ENCODE results near the gene CCNJL.

The CCNJL gene

DNA sequence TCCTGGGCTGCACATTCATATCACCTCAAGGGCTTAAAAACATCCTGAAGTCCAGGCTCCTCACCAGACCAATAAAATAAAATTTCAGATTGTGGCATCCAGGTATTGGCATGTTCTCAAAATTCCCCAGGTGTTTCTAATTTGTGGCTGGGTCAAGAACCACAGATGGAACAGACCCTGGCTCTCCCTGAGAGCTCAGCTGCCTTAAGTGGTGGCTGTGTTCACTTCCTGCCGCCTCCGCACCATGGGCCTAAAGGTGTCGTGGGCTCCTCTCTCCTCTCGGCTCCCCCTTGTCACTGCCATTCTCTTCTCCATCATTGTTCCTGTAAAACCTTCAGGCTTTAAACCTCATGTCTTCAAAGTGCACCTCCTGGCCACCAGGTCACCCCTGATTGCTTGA, 17.8 kb upstream of the CCNJL start:
- DNase-seq: no peak

DNA sequence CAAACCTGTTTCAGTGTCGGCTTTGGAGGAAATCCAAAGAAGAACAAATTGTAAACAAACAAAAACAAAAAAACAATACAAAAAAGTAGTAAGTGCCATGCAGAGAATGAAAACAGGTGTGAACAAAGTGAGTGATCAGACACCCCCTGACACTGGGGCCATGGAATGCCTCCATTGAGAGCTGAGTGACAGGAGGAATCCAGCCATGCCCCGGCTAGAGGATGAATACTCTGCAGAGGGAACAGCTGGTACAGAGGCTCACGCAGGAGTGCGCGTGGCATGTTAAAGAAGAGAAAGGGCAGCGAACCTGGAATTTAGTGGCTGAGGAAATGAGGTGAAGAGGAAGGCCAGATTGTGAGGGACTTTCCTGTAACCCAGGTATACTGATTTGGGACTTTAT, 15.5 kb upstream of the CCNJL start:
- DNase-seq: no peak

DNA sequence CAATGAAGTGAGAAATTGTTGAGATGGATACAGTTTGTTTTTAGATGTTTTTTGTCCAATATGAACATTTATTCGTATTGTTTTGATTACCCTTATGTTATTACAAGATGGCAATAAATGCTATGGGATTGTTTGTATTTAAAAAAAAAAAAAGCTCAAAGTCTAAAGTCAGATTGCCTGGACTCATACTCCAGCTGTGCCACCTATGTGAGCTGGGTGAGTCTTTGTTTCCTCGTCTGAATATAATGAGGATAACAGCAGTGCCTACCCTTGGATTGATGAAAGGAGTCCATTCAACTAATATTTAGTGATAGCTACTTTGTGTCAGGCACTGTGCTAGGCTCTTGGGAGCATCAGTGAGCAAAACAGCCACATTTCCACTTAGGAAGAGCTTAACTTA, 14.6 kb upstream of the CCNJL start:
- no peak for DNase-seq

DNA sequence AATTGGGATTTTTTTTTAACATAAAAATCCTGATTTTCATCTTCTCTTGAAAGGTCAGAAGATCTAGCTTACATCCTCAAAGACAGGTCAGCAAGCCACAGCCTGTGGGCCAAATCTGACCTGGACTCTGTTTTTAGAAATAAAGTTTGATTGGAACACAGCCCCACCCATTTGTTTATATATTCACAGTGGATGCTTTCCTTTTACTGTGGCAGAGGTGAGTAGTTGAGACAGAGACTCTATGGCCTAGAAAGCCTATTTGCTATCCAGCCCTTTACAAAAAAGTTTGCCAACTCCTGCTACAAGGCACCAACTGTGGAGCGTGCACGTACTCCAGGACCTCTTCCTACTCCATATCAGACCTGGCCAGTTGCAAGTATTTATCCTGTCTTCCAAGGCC, 13.4 kb upstream of the CCNJL start:
- no peak for DNase-seq

DNA sequence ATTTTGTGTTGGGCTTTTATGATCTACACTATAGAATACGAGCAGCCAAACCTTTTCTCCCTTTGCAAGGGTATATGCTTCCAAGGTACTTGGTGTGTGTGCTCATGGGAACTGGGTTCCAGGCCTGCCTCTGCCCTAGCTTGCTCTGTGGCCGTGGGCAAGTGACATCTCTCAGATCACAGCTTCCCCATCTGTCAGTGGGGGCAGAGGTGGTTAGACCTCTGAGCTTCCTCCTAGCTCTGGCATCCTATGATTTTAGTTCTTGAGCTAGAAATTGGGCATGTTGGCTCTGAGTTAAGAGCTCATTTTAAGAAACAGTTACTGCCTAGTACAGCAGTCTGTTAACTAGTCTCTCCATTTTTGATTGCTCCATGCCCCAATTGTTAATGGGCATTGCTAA, 12.5 kb upstream of the CCNJL start:
- no peak for DNase-seq

DNA sequence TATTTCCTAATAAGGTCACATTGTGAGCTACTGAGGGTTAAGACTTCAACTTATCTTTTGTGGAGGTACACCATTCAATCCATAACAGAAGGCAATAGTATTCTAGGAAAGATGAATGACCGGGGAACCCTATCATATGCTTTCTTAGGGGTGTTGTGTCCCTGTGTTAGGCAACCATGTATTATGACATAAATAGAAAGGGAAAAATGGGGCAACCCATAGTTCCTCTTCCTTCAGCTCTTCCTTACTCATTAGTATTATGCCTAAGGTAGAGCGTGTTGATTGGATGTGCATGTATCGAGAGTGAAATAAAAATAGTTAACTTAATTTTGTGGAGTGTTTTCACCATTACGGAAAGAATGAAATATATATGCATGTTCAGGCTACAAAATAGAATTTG, 6.0 kb upstream of the CCNJL start:
- no peak for DNase-seq

DNA sequence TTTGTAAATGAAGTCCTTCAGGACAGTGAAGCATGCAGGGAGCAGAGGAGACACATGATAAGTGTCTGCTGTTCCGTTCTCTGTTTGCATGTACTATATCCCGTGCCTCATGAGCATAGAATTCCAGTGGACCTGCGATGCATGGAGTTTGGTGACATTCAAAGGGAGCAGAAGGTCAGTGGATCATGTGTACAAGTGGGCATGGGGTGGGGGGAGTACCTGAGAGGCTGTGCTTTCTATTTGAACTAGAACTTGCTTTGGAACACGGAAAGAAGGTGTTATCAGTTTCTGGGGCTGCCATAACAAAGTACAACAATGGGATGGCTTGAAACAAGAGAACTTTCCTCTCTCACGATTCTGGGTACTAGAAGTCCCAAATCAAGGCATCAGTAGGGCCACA, 5.1 kb upstream of the CCNJL start:
- no peak for DNase-seq

DNA sequence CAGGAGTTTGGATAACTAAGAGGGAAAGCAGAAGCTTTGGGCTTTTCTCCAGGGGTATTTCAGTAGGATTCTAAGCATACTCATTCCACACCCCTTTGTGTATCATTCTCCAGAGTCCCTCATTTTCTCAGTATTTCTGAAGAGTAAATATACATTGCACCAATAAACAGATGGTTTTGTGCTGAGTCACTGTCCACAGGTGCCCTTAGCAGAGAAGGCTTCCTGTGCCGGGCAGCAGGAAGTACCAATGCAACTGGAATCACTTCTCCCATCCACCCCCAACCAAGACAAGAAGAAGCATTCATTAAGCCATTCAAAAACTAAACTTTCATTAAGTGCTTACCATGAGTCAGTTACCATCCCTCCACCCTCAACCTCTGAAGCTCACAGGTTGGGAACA, 3.6 kb upstream of the CCNJL start:
- no peak for DNase-seq

DNA sequence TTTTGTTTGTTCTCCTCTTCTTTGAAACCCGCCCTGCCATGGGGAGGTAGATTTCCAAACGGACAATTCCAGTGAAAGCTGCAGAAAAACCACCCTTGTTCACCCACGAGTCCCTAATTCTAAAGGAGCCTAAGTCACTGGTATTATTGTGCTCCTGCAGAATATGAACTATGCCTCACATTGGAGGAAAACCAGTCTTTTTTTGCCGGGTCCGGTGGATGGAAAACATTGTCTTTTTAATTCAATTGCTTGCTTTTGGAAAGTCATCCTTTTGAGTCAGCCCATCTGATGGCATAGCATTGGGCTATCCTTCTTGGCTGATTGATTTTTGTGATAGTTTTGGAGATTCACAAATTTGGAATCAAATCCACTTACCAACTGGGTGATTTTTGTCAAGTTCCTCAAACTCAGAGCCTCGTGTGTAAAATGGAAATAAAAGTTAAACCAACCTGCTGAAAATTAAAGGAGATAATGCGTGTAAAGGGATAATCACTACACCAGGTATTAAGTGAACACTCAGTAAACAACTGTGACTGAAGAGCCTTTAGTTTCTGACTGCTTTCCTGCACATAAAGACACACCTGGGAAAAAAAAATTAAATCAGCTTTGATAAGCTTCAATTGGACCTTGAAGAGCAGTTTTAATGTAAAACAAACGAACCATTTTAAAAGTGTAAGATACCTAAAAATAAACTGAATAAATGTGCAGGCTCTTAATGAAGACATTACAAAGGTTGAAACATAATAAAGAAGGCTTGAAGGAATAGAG, 780 bp upstream of the CCNJL start:
- DNase-seq: no peak

DNA sequence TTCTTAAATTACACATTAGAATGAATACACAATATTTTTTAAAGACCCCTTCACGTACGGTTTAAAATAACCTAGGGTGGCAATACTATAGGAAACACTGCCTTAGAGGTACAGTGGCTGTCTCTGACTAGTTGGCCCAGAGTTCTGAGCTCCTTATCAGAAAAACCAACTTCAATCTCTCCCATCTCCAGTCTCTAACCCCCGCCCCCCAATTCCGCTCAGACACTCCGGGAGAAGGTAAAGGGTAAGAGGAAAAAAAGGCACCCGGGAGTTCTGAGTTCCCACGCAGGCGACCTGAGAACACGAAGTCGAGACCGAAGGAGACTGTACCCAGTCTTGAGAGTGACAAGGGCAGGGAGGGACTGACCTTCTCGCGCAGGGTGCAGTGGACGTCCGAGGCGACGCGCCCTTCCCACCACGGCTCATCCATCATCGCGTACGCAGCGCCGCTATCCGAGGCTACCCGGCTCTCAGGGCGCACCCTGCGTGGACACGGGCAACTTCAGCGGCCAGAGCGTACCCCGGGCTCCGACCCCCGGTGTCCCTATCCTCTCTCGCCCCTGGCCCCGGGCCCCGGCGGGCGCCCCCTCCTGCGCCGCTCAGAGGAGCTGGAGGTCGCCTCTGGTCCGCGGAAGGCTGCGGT, 752 bp downstream of the CCNJL start:
- DNase-seq: no peak

DNA sequence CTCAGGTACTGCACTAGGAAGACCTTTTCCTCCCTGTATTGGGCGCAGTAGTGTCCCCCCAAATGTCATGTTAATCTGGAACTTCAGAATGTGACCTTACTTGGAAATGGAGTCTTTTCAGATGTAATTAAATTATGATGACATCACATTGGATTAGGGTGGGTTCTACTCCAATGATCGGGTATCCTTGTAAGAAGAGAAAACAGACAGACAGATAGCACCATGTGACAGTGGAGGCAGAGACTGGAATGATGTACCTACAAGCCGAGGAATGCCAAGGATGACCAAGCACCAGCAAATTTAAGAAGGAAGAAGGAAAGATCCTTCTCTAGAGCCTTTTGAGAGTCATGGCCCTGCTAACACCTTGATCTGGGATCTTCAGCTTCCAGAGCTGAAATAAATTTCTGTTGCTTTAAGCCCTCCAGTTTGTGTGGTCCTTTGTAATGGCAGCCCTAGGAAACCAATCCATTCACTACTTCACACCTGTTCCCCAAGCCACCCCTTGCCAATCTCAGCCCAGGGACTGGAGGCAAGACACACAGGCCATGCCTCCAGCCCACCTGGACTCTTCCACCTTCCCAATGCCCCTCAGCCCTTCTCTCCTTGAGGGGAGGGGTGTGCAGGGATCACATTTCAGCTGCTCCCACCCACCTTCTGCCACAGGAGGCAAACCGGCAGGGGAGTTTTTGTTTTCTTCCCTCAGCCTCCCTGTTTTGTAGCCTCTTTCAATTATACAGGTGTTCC, 1.6 kb downstream of the CCNJL start:
- no peak for DNase-seq

DNA sequence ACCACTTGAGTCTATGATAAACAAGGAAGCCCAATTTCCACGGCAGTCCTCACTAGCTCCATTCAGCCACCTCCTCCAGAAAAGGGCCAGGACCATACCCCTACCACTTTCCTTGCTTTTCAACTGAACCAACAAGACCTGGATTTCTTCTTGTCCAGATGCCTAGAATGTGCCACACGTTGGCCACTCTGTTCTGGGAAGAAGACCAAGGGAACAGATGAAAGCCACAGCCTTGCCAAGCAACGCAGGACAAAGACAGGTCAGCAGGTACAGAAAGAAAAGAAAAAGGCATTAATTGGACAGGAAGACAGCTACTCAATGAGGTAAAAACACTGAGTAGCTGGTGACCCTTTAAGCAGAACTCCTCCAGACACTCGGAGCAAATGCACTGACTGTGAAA, 2.2 kb downstream of the CCNJL start:
- no peak for DNase-seq

DNA sequence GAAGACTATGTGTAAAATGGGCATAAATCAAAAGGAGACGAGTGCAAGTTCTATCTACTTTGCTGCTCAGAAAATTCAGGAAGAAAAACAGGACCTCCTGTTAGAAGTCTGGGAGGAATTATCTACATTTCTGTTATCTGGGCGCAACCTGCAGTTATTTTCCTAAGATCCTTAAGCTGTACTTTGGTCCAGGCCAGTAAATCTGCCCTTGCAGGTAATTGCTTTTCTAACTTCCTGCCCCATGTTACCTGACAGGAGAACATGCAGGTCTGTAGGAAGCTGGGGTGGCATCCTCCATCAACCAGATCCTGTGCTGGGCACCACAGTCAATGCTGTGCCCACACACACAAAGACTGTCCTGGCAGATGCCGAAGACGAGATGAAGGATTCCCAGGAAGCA, 5.7 kb downstream of the CCNJL start:
- no peak for DNase-seq

DNA sequence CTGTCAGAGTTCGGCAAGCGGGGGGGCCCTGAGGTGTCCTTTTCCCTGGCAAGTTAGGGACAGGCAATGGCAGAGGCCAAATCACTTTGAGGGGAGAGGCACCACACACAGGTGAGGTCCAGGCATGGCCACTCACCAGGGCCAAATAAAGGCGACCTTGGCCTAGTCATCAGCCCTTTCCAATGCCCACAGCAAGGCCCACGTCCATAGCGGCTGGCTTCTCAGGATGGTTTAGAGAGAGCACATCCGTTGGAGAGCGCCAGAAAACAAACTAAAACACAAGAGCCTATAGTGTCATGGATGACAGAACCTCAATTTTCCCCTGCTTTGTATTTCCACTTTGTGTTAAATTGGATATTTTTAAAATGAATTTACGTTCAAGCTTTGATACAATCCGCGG, 7.0 kb downstream of the CCNJL start:
- DNase-seq: no peak

DNA sequence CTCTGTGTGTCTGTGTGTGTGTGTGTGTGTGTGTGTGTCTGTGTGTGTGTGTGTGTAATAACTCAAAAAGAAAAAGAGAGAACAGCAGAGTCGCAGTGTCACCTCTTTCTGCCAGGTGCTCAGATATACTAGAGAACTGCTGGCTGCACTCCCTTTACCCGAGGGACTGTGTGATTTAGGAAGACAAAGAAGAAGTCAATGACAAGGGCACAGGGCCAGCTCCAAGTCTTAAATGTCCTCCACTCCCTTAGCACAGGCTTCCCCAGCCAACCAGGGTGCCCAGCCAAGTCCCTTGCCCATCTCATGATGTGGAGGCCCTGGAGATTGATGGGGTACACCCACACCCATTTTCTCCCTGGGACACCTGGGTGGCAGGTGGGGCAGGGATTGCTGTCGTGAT, 8.7 kb downstream of the CCNJL start:
- no peak for DNase-seq

DNA sequence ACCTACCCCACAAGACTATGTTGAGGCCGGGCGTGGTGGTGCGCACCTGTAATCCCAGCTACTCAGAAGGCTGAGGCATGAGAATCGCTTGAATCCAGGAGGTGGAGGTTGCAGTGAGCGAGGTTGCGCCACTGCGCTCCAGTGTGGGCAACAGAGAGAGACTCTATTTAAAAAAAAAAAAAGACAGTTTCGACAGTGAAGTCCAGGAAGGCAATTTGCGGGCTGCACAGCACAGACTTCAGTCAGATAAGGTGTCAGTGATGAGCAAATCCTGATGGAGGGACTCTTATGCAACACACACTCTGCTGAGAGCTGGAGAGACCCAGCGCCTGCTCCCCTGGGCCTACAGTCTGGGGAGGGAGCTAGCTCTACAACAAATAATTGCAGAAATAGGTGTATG, 14.2 kb downstream of the CCNJL start:
- DNase-seq: no peak

DNA sequence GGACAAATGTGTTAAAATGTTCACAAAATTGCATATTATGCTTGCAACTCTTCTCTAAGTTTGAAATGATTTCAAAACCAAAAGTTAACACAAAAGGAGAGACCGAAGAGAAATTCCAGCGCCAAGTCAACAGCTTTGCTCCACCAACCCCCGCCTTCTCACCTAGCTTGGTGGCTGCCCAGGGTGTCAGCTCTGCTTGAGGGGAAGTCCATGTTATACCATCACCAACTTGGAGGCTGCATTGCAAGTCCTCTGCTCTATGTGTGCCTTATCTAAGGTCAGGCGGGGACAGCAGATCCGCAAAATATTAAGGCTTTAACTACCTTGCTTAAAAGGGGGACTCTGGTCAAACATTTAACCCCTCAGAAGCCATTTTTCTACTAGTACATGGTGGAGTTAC, 14.6 kb downstream of the CCNJL start:
- no peak for DNase-seq

DNA sequence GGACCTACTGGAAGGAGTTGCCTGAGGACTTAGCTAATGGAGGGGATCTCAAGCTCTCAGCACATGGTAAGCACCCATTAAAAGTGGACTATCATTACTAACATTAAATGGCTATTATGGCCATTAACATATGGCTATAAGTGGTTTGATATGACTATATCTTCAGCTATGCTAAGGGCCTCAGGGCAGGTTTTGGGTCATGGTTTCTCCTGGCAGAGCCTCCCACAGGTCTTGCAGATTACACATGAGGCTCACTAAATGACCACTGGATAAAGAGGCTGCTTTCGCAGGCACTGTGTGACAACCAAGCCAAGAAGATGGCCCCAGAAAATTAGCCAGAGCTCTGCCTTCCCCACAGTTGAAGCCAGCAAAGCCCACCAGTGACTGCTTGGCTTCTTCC, 15.4 kb downstream of the CCNJL start:
- no peak for DNase-seq

DNA sequence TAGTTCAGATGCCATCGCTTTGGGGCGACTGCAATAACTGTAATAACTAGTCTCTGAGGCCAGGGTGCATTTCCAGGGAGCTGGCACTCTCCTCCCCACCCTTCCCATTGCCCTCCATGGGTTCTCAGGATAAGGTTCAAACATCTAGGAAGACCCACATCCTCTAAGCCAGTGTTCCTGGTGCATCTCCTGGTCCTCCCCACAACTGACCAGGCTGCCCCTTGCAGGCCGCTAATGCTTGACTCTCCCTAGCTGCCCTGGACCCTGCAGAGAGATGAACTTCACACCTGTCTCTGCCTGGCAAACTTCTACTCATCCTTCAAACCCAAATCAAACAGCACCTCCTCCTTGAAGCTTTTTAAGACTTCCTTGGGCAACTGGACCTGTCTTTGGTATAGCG, 15.9 kb downstream of the CCNJL start:
- DNase-seq: no peak

DNA sequence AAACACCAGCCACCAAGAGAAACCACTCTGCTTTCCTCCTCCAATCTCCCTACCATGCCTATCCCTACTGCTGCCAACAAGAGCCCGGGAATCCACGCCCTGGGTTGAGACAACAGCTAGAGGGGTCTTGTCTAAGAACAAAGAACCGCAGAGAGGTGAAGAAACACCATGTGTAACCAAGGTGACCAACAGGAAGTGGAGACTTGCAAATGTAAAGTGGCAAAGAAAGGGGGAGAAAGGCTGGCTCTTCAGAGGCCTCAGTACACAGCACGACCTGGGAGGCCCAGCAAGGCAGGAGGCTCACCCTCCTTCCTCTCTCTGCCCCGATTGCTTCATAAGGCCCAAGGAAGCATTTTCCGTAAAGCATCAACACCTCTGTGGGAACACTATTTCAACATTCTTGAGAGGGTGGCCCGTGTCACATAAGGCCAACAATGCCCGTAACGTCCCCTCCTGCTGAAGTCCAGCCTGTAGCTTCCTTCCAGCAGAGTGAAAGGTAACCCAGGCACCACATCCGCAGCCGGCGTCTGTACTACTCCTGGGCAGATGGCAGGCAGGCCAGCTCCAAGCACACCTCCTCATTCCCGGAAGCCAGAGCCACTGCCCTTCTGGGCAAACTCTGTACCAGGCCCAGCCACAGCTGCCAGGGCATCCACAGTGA, 18.3 kb downstream of the CCNJL start:
- no peak for DNase-seq

DNA sequence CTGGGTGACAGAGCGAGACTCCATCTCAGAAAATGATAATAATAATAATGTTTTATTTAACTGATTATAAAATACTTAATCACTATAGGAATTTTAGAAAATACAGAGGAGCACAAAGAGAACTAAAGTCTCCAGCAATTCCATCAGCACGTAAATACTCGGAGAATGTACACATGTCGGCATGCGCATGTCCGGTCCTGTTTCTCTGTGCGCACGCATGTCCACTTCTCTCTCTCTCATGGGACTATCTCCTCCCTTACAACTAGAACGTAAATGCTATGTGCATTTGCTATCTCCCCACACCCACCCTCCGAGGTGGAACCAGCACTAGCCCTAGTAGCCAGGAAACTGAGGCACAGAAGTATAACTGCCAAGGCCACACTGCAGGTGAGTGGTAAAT, 19.0 kb downstream of the CCNJL start:
- DNase-seq: no peak

DNA sequence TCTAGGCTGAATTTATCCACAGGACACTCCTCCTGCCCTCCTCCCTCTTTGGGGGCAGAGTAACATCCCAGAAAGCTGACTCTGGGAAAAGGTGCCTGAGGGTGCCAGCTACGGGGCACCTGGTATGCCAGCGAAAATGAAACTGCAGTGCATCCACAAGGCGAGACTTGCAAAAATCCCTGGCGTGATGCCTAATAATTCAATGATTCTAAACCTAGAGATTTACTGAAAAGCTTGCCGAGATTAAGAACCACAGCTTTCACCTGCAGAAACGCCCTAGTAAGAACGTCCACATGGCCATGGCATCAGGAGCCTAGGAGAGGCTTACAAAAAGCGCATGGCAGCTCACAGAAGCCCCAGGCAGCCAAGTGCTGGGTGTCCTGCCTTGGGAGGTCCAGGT, 20.9 kb downstream of the CCNJL start:
- DNase-seq: no peak

DNA sequence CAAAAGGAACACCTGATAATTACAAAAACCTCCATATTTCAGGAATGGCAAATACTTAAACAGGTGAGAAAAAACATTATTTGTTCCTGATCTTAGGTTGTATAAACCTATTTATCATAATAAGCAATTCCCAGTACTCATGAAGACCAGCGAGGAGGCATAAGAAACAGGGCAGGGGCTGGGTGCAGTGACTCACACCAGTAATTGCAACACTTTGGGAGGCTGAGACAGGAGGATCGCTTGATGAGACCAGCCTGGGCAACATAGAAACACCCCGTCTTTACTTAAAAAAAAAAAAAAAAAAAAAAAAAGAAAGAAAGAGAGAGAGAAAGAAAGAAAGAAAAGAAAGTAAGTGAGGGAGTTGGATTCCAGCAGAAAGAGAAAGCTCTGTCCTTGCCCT, 21.6 kb downstream of the CCNJL start:
- DNase-seq: no peak

DNA sequence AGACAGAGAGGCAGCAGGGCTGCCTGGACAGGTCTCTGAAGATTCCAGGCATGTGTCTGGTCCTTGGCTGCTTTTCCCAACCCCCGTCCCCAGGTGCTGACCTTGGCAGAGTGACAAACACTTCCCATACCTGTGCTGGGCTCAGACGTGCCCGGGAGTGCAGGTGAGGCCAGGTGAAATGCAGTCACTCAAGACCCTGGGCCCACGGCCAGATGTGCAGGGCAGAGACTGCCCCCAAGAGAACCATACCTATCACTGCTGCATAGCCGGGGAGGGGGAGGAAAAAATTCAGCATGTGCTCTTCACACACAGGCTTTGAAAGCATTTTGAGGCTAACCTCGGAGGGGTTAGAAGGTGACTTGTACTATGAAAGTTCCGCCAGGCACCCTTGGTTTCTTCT, 22.6 kb downstream of the CCNJL start:
- no peak for DNase-seq

Measured in amniotic stem cell (primary cell).